Left hindlimb (tissue), 1 donor: ENCODE data around the gene KRT72.

ENCODE experiments used
- DNase-seq: peaks from one replicate; pipeline ENCODE4 v3.0.0-alpha.2; 2018

The KRT72 gene

GRCh38 chr12:52575948-52576347, 25.3 kb downstream of the KRT72 start:
- DNase-seq = no peak

GRCh38 chr12:52575256-52575655, 26.0 kb downstream of the KRT72 start:
- no peak for DNase-seq

GRCh38 chr12:52573743-52574142, 27.5 kb downstream of the KRT72 start, which contains the start of gene KRT74:
KRT74 (minus strand) TSS chr12:52573843; CDS start chr12:52573777, 66 bp downstream.
- no peak for DNase-seq

- DNase-seq = no peak
Measured at GRCh38 chr12:52573306-52573705, 28.0 kb downstream of the KRT72 start.

GRCh38 chr12:52570511-52570910, 30.8 kb downstream of the KRT72 start:
- no peak for DNase-seq

- no peak for DNase-seq
Measured at GRCh38 chr12:52568111-52568510, 33.2 kb downstream of the KRT72 start.

GRCh38 chr12:52566847-52567291, 34.4 kb downstream of the KRT72 start:
- no peak for DNase-seq

- DNase-seq = no peak
Measured at GRCh38 chr12:52564582-52564981, 36.7 kb downstream of the KRT72 start.

GRCh38 chr12:52561880-52562449, 39.3 kb downstream of the KRT72 start:
- DNase-seq = no peak

GRCh38 chr12:52559979-52560378, 41.3 kb downstream of the KRT72 start:
- DNase-seq = no peak

- DNase-seq = no peak
Measured at GRCh38 chr12:52558781-52559445, 42.4 kb downstream of the KRT72 start.

GRCh38 chr12:52557476-52557875, 43.8 kb downstream of the KRT72 start:
- no peak for DNase-seq

- DNase-seq = no peak
Measured at GRCh38 chr12:52555577-52555976, 45.7 kb downstream of the KRT72 start.

GRCh38 chr12:52552681-52553195, 48.5 kb downstream of the KRT72 start, which contains the start of gene KRT71:
KRT71 (minus strand) TSS chr12:52553145; CDS start chr12:52553077, 68 bp downstream.
- no peak for DNase-seq

- DNase-seq = no peak
Measured at GRCh38 chr12:52552055-52552454, 49.2 kb downstream of the KRT72 start.

GRCh38 chr12:52551216-52551865, 49.9 kb downstream of the KRT72 start:
- no peak for DNase-seq

- DNase-seq = no peak
Measured at GRCh38 chr12:52546126-52546525, 55.1 kb downstream of the KRT72 start.

- DNase-seq = peak; percentile 45
Measured at GRCh38 chr12:52543985-52544883, 57.0 kb downstream of the KRT72 start.

- DNase-seq = no peak
Measured at GRCh38 chr12:52542785-52543318, 58.4 kb downstream of the KRT72 start.

- DNase-seq = no peak
Measured at GRCh38 chr12:52542157-52542556, 59.1 kb downstream of the KRT72 start.

GRCh38 chr12:52541709-52542108, 59.6 kb downstream of the KRT72 start:
- DNase-seq = no peak

- no peak for DNase-seq
Measured at GRCh38 chr12:52540531-52540930, 60.7 kb downstream of the KRT72 start.

GRCh38 chr12:52539821-52540173, 61.5 kb downstream of the KRT72 start:
- DNase-seq = no peak
